Hepatic stellate cell (primary cell): ENCODE measurements around the gene LHPP.

Experiments
- DNase-seq: peaks from one replicate; pipeline ENCODE4 v3.0.0; 2011; ENCODE audit warnings: low spot score

The LHPP gene

DNA sequence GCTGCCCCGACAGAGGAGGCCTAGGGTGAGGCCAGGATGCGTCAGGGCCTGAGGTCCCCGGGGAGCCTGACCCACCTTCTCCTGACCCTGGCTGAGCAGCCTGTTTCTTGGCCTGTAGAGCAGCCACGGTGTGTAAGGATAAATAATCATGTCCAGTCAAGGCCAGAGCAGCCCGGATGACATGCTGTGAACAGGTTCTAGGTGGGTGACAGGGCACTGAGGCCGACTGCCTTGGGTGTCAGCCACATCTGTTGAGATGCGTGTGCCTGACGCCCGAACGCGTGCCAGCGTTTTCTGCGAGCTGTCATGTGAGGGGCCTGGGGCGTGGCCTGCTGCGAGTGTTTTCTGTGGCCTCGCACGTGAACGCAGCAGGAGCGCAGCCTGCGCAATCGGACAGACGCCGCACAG, 164.2 kb downstream of the LHPP start:
- DNase-seq = no peak

GRCh38 chr10:124626759-124627380, 165.2 kb downstream of the LHPP start:
- no peak for DNase-seq

GRCh38 chr10:124627866-124628675, 166.4 kb downstream of the LHPP start:
- peak; percentile 46 for DNase-seq

DNA sequence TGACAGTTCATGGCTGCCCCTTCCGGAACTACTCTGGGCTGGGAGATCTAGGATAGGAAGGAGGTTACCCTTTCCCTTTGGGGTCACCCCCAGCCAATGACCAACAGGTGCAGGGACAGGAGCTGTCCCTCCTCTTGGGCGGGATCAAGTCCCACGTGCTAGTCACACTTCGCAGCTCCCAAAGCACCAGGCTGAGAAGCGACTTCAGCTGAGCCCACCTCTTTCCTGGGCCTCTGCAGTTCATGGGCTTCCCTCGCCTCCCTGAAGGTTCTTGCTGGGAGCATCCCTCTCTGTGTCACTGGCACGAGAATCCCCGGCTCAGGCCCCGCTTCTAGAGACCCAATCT, 167.0 kb downstream of the LHPP start:
- no peak for DNase-seq

- DNase-seq = no peak
Observed at GRCh38 chr10:124629415-124629814, 167.8 kb downstream of the LHPP start.

GRCh38 chr10:124629842-124630241, 168.2 kb downstream of the LHPP start:
- DNase-seq = no peak

DNA sequence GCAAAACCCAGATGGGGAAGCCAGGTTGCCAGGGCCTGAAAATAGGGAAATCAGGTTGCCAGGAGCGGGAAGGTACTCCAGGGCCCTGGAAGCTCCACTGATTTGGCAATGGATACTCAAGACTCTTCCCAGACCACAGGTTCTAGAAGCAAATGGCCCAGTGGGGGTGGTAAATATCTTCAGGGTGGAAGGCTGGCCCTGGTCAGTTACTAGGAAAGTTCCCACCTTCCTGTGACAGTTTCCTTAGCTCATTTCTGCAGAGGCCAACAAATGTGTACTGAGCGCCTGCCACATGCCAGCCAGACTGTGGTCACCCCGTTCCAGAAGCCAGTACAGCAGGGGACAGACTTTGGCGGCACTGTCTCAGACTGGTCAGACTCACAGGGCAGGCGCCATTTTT, 168.9 kb downstream of the LHPP start:
- no peak for DNase-seq

DNA sequence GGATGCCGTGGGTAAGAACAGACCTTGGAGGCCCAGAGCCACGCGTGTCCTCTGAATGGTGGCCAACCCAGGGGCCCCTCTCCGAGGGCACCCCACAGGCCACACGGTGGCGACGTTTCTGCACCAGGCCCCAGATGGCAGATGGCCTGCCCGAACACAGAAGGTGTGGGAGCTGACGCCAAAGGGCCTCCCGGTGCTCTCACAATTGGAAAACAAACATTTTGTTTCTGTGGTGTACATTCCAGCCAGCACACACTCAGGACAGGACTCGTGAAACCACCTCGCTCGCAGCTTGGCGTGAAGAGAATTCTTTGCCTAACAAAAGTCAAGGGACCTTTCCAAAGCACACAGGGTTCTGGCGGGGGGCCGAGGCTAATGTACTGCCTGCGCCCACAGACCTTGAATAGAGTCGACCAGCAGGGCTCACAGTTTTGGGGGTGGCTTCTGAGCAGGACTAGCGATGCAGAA, 170.5 kb downstream of the LHPP start:
- no peak for DNase-seq

DNA sequence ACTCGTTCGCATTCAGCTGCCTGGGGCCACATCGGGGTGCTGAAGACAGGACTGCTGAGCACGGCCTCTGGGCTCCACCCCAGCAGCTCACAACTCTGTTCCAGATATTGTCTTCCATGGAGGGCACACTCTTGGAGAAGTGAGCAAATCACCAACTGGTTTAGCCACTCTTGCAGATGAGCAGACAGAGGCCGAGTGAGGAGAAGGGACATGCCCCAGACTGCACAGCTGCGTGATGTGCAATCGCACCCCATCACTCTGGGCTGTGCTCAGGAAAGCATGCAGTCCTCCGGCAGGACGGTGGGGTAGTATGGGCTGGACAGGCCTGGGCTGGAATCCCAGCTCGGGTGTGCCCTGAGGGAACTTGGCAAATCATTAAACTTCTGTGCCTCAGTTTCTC, 170.9 kb downstream of the LHPP start:
- no peak for DNase-seq

GRCh38 chr10:124636271-124636995, 174.8 kb downstream of the LHPP start:
- DNase-seq = no peak

DNA sequence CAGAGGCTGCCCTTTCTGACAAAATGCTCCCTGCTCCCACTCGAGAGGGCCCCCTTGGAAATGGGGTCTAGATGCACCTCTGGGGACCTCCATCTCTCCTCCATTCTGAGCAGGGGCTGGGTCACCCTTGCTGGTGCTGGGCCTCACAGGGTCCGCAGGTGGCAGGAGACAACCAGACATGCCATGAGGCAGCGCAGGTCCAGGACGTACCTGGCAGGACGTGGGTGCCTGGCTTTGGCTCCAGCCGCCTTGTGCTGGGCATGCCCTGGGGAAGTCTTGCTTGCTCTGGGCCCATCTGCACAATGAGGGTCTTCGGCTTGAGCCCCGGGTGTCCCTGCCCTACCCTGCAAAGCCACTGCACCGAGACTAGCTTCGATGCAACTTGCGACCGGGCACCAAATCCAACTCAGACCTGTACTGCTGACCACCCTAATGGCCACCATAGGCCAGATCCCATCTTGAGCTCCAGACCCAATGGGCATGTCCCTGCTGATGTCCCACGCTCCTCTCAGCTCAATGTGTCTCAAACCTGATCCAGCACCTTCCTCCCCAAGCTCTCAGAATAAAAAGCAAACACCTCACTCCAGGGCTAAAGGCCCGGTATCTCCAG, 175.6 kb downstream of the LHPP start:
- DNase-seq = no peak

DNA sequence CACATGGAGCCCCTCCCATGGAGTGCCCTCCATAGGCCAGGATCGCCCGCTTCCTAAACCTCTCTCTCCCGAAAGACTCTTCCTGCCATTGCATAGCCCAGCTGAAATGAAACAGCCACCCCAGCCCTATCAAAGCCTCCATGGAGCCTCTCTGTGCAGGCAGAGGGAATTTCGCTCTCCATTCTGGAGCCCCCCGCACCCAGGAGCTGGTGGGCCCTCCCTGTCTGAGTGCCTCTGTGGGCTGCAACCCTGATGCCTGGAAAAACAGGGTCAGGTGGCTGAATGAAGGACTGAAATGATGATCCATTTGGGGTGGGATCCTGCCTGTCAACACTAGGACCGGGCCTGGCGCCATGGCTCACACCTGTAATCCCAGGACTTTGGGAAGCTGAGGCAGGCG, 176.1 kb downstream of the LHPP start:
- no peak for DNase-seq

GRCh38 chr10:124639206-124639605, 177.6 kb downstream of the LHPP start:
- no peak for DNase-seq

DNA sequence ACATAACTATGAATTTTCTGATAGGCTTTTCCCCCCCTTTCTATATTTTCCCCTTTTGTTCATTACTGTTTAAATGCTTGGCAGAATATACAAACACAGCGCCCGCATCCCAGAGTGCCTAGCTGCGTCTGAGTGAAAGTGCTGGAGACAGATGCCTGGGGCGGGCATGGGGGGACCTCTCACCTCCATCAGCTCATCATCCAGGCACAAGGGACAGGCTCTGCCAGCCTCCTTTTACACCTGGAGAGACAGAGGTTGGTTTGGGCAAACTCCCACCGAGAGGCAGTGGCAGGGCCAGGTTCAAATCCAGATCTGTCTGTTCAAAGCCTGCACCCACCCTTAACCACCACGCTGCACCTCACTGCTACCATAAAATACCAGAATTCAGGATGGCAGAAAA, 178.0 kb downstream of the LHPP start:
- DNase-seq = no peak

- DNase-seq = no peak
Observed at GRCh38 chr10:124640056-124640455, 178.4 kb downstream of the LHPP start.

DNA sequence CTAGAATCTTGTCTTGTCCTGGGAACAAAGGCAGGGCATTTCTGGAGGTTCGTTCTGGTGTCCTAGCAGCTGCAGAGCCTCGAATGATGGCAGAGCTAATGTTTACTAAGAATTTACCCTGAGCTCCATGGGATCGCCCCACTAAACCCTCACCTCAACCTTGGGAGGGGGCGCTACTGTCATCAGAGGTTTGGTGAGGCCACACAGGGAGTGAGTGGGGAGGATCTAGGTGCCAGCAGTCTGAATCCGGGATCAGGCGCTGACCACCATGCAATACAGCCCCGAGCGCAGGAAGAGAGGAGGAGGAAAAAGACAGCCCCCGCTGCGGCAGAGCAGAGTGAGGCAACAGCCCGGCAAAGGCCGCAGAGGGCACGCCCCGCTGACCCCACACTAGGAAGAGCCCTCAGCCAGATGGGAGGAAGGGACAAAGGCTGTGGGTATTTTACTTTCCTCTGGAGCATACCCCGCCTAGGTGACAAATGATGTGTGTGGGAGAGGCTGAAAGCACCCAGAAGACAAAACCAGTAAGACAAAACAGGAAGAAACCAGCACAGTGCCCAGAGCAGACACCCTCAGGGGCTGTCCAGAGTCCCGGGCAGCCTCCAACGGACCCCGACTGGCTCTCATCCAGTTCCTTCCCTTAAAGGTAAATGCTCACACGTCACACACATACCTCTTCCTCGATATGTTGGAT, 179.1 kb downstream of the LHPP start:
- no peak for DNase-seq

DNA sequence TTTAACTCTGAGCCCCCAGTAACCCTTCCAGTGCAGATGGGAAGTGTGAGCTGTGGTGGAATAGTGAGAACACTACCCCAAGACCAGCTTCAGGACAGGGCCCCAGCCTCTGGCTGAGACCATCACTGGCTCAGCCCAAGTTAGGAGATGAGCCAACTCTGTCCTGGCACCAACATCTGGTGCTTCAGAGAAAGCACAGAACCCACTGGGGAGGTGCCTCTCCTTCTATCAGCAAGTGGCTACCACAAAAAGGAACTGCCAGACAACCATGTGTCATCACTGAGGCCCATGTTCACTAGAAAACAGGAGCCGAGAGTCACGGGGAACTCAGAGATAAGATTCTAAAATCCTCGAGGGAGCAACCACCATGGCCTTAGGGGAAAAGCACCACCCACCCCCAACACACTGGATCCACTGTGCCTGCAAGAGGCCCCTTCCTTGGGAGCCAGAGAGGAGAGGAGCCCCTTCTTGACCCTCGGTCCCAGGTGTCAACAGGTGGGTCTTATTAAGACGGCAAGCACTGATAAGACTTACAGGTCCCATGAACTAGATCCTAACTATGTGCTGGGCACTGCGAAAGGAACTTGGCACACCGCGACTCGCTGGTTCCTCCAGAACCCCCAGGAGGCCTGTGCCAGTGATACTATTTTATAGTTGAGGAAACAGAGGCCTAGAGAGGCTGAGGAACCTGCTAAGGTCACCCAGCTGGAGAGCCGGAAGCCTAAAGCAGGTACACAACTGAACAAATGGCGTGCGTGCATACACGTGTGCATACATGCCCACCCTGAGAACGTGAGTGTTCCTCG, 179.9 kb downstream of the LHPP start:
- peak; percentile 90 for DNase-seq

DNA sequence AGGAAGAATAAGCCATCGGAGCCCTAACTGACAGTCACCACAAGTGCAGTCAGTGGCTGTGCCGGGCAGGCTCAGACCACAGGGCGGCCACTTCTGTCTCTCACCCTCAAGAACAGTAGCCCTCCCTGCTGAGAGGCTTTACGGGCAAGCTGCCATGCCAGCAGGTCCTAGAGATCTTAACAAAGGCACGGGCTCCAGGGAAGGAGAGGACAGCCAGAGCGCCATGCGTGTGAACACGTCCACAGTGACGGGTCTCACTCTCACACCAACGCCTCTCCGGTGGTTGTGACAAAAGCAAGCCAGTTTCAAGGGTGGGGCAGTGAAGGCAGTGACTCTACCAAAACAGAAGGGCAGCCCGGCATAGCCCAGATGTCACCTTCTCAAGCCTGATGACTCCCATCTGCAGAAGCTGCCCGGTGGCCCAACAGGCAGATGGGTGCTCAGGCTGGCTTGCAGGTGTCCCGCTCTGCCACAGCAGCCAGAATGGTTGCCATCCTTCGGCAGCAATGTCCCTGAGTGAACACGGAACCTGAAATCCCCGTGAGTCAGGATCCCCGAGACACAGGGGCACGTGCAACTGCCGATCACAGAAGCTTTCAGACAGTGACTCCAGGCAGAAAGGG, 180.6 kb downstream of the LHPP start:
- no peak for DNase-seq

- no peak for DNase-seq
Observed at GRCh38 chr10:124643330-124644009, 181.8 kb downstream of the LHPP start.

DNA sequence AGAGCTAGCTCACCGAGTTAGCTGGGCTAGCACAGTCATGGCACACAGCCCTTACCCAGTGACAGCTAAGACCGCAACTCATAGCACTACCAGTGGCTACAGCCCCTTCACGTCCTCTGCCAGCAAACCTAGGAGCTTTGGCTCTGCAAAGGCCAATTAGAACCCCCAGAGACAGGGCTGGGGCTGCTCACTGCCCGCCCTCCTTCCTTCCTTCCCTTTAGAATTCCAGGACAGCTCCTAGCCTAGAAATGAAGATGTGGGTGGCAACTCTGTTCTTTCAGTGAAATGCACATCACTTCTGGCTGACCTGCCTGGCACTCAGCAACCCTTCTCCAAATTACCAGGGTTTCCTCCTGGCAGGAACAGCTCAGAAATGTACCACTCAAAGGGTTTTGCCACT, 182.6 kb downstream of the LHPP start:
- DNase-seq = no peak
